ENCODE measurements around the gene CSGALNACT2.

DNA sequence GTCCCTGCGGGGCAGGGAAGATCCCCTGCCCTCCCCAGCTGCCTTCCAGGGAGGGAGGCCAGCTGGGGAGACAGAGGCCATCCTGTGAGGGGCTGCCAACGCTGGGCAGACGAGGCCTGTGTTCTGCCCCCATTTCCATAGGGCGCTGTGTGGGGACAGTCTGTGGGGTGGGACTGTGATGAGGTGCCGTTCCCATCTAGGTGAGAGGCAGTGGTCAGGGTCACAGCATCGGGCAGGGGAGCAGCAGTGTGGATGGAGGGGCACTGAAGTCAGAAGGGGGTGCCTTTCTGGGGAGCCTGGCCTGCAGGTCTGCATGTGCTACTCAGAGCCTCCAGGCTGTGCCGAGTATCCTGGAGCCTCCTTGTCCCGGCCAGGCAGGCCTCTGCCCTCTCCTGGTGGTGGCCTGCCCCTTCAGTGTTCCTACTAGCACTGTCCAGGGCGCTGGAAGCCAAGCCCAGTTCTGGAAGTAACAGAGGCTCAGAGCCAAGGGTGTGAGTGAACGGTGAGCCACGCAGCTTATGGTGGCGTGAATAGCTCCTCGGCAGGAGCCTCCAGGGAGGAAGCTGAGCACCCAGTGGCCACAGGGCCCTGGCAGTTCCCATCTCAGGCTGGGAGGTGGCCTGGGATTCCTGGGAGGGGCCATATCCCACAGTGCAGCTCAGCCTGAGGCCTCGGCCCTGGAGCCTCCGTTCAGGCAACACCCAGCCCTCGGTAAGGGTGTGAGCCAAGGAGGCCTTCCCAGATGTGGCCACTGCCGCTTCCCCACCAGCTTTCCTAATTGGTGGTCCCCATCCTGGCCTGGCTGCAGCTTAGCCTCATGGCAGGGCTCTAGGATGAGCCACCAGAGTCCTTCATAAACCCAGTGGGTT lies 23.3 kb upstream of the CSGALNACT2 start:
- TF ChIP-seq, protein P1, sequence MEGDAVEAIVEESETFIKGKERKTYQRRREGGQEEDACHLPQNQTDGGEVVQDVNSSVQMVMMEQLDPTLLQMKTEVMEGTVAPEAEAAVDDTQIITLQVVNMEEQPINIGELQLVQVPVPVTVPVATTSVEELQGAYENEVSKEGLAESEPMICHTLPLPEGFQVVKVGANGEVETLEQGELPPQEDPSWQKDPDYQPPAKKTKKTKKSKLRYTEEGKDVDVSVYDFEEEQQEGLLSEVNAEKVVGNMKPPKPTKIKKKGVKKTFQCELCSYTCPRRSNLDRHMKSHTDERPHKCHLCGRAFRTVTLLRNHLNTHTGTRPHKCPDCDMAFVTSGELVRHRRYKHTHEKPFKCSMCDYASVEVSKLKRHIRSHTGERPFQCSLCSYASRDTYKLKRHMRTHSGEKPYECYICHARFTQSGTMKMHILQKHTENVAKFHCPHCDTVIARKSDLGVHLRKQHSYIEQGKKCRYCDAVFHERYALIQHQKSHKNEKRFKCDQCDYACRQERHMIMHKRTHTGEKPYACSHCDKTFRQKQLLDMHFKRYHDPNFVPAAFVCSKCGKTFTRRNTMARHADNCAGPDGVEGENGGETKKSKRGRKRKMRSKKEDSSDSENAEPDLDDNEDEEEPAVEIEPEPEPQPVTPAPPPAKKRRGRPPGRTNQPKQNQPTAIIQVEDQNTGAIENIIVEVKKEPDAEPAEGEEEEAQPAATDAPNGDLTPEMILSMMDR (IDR thresholded peaks at IDR 0.05): no peak
- TF ChIP-seq POLR2AphosphoS5 (IDR thresholded peaks at IDR 0.05; ENCODE audit: low read depth, low read length) (no peak), TCF7L2 (IDR thresholded peaks at IDR 0.05; ENCODE audit: low read depth, low read length) (no peak), SIN3A (IDR thresholded peaks at IDR 0.05; ENCODE audit: borderline replicate concordance, insufficient read depth, low read depth, low read length) (no peak)
- TF ChIP-seq, protein P2, sequence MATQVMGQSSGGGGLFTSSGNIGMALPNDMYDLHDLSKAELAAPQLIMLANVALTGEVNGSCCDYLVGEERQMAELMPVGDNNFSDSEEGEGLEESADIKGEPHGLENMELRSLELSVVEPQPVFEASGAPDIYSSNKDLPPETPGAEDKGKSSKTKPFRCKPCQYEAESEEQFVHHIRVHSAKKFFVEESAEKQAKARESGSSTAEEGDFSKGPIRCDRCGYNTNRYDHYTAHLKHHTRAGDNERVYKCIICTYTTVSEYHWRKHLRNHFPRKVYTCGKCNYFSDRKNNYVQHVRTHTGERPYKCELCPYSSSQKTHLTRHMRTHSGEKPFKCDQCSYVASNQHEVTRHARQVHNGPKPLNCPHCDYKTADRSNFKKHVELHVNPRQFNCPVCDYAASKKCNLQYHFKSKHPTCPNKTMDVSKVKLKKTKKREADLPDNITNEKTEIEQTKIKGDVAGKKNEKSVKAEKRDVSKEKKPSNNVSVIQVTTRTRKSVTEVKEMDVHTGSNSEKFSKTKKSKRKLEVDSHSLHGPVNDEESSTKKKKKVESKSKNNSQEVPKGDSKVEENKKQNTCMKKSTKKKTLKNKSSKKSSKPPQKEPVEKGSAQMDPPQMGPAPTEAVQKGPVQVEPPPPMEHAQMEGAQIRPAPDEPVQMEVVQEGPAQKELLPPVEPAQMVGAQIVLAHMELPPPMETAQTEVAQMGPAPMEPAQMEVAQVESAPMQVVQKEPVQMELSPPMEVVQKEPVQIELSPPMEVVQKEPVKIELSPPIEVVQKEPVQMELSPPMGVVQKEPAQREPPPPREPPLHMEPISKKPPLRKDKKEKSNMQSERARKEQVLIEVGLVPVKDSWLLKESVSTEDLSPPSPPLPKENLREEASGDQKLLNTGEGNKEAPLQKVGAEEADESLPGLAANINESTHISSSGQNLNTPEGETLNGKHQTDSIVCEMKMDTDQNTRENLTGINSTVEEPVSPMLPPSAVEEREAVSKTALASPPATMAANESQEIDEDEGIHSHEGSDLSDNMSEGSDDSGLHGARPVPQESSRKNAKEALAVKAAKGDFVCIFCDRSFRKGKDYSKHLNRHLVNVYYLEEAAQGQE (IDR thresholded peaks at IDR 0.05; ENCODE audit: insufficient read depth in 1 of 2, low read depth in 2 of 2, low read length in 1 of 2): no peak

Data from Panc1 (cell line).